ENCODE measurements around the gene MRPL9.

DNA sequence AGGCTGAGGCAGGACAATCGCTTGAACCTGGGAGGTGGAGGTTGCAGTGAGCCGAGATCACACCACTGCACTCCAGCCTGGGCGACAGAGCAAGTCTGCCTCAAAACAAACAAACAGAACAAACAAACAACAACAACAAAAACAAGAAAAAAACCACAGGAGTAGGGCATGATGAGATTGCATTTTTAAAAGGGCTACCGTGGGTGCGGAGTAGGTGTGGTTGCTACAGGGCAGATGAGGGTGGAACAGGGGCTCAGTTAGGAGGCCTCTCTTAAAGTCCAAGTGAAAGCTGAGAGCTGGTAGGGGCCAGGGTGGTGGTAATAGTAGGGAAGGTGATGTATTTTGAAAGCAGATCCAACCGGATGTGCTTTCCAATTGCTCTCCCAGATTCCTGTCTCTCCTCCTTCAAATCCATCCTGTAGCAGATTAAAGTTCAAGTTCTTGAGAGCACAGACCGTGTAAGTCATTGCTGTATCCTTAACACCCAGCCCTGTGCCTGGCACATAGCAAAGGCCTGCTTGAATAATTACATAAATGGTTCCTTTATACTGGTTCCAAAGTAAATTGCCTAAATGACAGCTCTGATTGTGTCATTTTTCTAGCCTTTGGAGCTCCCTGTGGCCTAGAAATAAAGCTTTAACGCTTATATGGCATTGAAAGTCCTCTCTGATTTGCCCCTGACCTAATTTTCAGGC, 46.1 kb upstream of the MRPL9 start:
- TF ChIP-seq, protein P1, sequence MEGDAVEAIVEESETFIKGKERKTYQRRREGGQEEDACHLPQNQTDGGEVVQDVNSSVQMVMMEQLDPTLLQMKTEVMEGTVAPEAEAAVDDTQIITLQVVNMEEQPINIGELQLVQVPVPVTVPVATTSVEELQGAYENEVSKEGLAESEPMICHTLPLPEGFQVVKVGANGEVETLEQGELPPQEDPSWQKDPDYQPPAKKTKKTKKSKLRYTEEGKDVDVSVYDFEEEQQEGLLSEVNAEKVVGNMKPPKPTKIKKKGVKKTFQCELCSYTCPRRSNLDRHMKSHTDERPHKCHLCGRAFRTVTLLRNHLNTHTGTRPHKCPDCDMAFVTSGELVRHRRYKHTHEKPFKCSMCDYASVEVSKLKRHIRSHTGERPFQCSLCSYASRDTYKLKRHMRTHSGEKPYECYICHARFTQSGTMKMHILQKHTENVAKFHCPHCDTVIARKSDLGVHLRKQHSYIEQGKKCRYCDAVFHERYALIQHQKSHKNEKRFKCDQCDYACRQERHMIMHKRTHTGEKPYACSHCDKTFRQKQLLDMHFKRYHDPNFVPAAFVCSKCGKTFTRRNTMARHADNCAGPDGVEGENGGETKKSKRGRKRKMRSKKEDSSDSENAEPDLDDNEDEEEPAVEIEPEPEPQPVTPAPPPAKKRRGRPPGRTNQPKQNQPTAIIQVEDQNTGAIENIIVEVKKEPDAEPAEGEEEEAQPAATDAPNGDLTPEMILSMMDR (IDR thresholded peaks at IDR 0.05; ENCODE audit: low read depth, low read length), result no peak
- TF ChIP-seq POLR2A (IDR thresholded peaks at IDR 0.05; ENCODE audit: extremely low read depth, insufficient read length), result no peak
- TF ChIP-seq MYC (IDR thresholded peaks at IDR 0.05; ENCODE audit: low read depth, low read length), result no peak
